GM21515 (cell line): ENCODE measurements around the gene CRTC3.
"Not testable (repeated sequence)": the region's sequence is repeated elsewhere in the genome, so short reads cannot be mapped to it uniquely, and the experiment has no call there.

Experiments used
- ATAC-seq: cut with Tn5 transposase; IDR thresholded peaks from one replicate; pipeline ENCODE4 v1.9.1; 2021; ENCODE audit not compliant: unreplicated experiment

CRTC3 gene

GRCh38 chr15:90619468-90619867 is 89.7 kb downstream of the CRTC3 start:
- no peak for ATAC-seq

- no peak for ATAC-seq
Measured at GRCh38 chr15:90619939-90620338, 90.2 kb downstream of the CRTC3 start.

- peak; percentile 65 for ATAC-seq
Measured at GRCh38 chr15:90620379-90621067, 90.8 kb downstream of the CRTC3 start.

- ATAC-seq, result no peak
Measured at GRCh38 chr15:90623854-90624253, 94.1 kb downstream of the CRTC3 start.

GRCh38 chr15:90624278-90624981 is 94.7 kb downstream of the CRTC3 start:
- ATAC-seq, result no peak

GRCh38 chr15:90625037-90625436 is 95.3 kb downstream of the CRTC3 start:
- ATAC-seq, result no peak

GRCh38 chr15:90629217-90629616 is 99.5 kb downstream of the CRTC3 start:
- ATAC-seq, result no peak

GRCh38 chr15:90633360-90633759 is 103.6 kb downstream of the CRTC3 start:
- no peak for ATAC-seq

GRCh38 chr15:90636993-90637392 is 107.3 kb downstream of the CRTC3 start:
- ATAC-seq, result not testable (repeated sequence)

- ATAC-seq, result no peak
Measured at GRCh38 chr15:90637693-90638092, 108.0 kb downstream of the CRTC3 start.

- no peak for ATAC-seq
Measured at GRCh38 chr15:90638201-90638691, 108.5 kb downstream of the CRTC3 start.

- no peak for ATAC-seq
Measured at GRCh38 chr15:90638963-90639362, 109.2 kb downstream of the CRTC3 start.

- no peak for ATAC-seq
Measured at GRCh38 chr15:90640862-90641261, 111.1 kb downstream of the CRTC3 start.

- ATAC-seq, result no peak
Measured at GRCh38 chr15:90641581-90642463, 112.1 kb downstream of the CRTC3 start.

GRCh38 chr15:90642464-90643300 is 113.0 kb downstream of the CRTC3 start:
- ATAC-seq, result no peak

- ATAC-seq, result no peak
Measured at GRCh38 chr15:90643301-90643632, 113.5 kb downstream of the CRTC3 start.

GRCh38 chr15:90644526-90644925 is 114.8 kb downstream of the CRTC3 start:
- ATAC-seq, result no peak

GRCh38 chr15:90644952-90645725 is 115.4 kb downstream of the CRTC3 start:
- ATAC-seq, result no peak

GRCh38 chr15:90645873-90646575 is 116.3 kb downstream of the CRTC3 start:
- no peak for ATAC-seq
